T-helper 2 cell treated with Interferon-gamma antibody and Interleukin-4, amounts not matched to agents 100 ng/mL and 5 ng/mL, for 36 hours (primary cell): Measurements from ENCODE around the gene OR2AP1. TPM values are rescaled to one million over a fixed set of nuclear protein-coding genes. Genes with fewer than 3 reads are reported as not detected.
"Not testable (repeated sequence)": the region's sequence is repeated elsewhere in the genome, so short reads cannot be mapped to it uniquely, and the experiment has no call there.

ENCODE experiments used
- intact Hi-C: fragments of 100-400 bp; cut with micrococcal nuclease; formaldehyde crosslinking; loops from one replicate; pipeline ENCODE4 v1.15.1; 2023
- total RNA-seq: library from RNA; stranded (reverse); gene quantifications from 2 replicates; pipeline ENCODE4 v1.2.3, GENCODE V29; 2022

The OR2AP1 gene
- not detected in 2 replicates for total RNA-seq

DNA sequence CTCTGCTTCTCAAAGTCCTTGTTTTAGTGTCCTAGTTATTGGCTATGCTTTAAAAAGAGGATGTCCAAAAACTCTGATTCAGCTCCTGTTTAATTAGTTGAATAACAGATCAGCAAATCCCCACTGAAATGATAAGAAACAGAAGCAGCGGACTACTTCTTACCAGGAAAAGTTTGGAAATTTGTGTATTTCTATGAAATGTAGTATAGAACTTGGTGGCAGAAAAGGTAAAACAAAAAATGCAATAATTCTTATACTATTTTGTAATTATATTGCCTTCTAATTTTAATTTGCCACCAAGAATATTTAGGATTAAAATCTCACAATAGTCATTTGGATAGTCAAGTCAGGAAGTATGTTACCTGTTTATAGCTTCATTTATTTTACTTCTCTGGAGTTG lies at the start of gene OR2AP1:
OR2AP1 (plus strand) TSS at position 301 of the 400 bp plus-strand sequence. CDS start 1,947 bp downstream, outside the sequence.
- intact Hi-C loops = no loop called here

DNA sequence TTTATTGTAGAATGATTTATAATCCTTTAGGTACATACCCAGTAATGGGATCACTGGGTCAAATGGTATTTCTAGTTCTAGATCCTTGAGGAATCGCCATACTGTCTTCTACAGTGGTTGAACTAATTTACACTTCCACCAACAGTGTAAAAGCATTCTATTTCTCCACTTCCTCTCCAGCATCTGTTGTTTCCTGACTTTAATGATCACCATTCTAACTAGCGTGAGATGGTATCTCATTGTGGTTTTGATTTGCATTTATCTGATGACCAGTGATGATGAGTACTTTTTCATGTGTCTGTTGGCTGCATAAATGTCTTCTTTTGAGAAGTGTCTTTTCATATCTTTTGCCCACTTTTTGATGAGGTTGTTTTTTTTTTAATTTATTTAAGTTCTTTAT lies 24.0 kb upstream of the OR2AP1 start:
- intact Hi-C loops = not testable (repeated sequence)

DNA sequence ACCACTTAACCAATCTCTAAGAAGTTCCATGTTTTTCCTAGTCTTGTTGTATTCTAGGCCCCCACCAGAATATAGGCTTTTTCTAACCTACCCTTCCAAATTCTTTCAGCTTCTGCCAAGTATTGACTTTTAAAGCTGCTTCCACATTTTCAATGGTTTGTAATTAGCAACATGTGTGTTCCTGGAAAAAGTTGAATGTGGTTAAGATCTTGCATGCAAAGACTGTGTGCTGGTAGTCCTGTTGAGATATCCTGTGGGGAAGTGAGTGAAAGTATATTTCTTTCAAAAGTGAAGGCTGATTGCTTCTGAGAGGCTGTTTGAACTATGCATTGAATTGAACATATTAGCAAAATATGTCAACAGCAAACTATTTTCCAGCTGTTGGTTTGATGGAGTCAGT lies 23.5 kb upstream of the OR2AP1 start:
- intact Hi-C loops = no loop called here

DNA sequence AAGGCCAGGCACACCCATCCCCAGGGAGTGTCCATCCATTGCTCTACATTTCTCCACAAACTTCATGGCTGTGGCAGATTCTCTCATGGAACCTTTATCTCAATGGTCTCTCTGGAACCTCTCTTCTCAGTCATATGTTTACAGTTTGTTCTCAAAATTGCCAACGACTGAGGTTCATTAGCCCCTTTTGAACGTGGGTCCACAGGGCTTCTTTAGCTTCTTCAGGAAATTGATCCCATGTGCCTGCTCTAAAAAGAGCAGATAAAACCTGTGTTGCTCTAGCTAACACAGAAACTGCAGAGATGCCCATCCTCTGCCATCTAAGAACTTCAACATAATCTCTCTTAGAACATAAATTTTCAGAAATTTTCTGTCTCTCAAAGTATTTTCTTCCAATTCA lies 23.0 kb upstream of the OR2AP1 start, which contains the start of gene OR6C4:
OR6C4 (plus strand) TSS at position 301 of the 400 bp plus-strand sequence. CDS start 1,625 bp downstream, outside the sequence.
- intact Hi-C loops = no loop called here

DNA sequence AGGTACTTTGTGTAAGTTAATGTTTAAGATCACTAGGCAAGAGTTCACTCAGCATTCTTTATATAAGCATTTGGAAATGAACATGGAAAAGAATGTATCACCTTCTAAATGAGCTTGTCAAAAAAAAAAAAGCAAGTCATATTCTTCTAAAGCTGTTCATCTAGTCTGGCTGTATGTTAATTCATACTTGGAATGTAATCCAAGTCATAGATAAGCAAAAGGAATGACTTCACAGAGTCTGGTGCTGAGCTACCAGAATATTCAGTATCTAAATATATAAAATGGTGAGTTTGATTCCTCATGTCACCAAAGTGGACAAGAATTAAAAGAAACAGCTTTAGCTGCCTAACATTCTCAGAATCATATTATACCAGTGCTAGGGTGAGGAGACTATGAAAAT lies 18.0 kb upstream of the OR2AP1 start:
- intact Hi-C loops = no loop called here

DNA sequence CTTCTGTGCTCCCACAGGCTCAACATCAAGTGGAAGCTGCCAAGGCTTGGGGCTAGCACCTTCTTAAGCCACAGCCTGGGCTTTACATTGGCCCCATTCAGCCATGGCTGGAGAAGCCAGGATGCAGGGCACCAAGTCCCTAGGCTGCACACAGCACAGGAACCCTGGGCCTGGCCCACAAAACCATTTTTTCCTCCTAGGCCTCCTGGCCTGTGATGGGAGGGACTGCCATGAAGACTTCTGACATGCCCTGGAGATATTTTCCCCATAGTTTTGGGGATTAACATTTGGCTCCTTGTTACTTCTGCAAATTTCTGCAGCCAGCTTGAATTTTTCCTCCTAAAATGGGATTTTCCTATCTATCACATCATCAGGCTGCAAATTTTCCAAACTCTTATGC lies 2.2 kb upstream of the OR2AP1 start:
- intact Hi-C loops = not testable (repeated sequence)

DNA sequence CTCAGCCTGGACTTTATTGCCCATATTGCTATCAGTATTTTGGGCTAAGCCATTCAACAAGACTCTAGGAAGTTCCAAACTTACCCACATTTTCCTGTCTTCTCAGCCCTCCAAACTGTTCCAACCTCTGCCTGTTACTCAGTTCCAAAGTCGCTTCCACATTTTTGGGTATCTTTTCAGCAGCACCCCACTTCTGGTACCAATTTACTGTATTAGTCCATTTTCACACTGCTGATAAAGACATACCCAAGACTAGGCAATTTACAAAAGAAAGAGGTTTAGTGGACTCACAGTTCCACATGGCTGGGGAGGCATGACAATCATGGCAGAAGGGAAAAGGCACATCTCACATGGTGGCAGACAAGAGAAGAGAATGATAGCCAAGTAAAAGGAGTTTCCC lies 1.6 kb upstream of the OR2AP1 start:
- intact Hi-C loops = not testable (repeated sequence)

DNA sequence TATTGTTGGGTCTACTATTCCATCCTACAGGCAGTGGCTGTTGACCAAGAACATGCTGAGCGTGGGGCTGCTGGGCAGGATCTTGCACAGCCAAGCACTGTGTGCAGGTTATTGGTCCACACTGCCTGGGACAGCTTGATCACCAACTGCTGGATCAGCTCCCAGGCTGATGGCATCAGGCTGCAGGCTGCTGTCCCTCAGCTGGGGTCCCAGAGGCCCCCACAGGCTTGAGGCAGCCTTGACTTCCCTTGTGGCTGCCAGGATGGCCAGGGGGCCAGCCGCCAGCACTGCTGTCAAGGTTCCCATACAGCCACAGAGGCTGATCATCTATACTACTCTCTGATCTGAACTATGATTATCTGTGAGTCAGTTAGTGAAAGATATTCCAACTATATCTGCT lies 9.8 kb downstream of the OR2AP1 start:
- intact Hi-C loops = no loop called here

DNA sequence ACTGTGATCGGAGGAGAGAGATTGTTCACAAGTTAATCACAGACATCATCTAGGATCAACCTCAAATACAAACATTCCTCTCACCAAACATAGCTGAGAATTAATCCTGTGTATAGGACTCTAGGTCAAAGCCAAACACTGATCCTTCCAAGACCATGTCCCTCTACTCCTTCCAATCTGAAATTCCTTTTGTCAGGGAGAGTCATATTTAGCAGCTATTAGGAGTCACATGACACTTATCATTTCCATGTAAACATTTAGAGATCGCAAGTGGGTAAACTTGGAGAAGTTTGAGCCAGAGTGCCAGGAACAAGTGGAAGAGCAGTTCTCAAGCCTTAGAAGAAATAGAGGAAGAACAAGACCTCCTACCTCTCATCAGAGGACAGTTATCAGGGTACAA lies 13.5 kb downstream of the OR2AP1 start:
- intact Hi-C loops = no loop called here

DNA sequence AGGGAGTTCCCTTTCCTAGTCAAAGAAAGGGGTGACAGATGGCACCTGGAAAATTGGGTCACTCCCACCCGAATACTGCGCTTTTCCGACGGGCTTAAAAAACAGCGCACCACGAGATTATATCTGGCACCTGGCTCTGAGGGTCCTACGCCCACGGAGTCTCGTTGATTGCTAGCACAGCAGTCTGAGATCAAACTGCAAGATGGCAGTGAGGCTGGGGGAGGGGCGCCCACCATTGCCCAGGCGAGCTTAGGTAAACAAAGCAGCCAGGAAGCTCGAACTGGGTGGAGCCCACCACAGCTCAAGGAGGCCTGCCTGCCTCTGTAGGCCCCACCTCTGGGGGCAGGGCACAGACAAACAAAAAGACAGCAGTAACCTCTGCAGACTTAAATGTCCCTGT lies 17.9 kb downstream of the OR2AP1 start:
- intact Hi-C loops = not testable (repeated sequence)

DNA sequence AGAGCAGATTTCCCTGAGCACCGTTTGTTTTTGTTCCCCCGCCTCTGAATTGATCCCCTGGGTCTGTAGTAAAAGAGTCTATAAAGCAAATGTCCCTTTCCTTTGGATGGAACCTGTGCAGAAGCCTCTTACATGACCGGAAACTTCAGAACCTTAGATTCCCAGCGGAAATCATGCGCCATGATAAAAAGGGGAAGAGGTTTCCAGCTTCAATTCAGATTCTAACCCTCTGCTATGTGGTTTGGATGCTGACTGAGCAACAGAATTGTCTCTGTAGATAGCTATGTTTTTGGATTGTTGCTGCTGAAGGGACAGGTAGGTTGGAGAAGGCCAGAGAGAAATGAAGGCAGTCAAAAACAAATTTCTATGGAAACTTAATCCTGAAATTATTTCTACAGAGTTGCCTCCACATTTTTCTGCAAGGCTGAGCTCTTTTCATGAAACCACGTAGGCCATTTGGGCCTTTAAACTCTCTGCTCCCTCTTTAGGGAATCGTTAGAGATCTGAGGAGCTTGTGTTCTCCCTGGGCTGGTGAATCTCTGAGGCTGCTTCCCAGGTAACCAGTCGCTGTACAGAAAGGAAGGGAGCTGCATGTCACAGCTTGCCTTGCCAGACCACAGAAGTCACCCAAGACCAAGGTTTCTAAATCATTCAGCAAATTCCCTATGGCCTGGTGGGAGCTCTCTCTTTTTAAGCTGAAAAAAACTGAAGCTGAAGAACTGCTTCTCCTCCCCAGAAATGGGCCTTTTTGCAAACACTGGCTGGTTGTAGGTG lies 35.7 kb downstream of the OR2AP1 start:
- intact Hi-C loops = no loop called here

DNA sequence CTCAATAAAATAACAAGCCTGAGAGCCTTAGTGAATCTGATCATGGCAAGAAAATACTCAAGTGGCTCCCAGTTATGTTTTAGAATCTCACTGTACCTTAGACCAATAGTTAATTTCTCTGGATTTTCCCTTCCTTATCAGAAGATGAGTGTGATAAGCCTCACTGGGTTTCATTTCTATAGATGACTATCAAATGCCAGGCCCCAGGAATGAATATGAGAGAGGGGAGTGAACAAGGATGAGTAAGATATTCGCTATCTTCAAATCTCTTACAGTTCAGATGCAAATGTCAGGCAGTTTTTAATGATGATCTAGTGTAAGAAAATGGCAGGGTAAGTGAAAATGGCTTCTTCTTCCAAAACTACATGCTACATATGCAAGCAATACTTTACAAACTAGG lies 38.3 kb downstream of the OR2AP1 start:
- intact Hi-C loops = no loop called here

DNA sequence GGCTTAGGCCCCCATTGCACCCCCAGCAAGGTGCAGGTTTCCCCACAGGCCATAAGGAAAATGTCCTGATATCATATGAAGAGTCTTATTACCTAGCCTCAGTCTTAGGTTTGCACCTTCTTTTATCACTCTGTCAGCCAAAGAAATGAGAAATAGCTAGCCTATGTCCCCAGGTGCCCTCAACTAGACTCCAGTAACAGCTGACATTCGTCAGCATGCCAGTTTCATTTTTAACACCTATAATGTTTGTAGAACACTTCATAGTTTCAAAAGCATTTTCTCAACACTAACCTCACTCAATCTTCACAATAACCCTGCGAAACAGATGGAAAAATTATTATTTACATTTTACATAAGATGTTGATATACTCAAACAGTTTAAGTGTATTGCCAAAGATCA lies 40.4 kb downstream of the OR2AP1 start:
- intact Hi-C loops = no loop called here

DNA sequence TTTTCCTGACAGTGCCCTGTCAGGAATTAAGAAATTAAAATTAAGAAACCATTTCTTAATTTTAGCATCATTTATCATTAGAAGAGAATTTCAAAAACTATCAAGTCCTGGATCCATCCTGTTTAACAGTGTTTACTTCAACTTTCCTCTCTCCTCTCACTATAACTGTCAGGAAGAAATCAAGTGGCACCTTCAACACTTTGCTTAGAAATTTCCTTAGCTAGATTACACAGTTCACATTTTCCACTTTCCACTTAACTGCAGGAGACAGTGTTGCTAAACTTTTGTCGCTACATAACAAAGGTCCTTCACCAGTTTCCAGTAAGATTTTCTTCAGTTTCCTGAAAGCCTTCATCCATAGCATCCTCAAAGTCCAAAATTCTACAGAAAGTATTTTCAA lies 42.5 kb downstream of the OR2AP1 start:
- intact Hi-C loops = no loop called here

DNA sequence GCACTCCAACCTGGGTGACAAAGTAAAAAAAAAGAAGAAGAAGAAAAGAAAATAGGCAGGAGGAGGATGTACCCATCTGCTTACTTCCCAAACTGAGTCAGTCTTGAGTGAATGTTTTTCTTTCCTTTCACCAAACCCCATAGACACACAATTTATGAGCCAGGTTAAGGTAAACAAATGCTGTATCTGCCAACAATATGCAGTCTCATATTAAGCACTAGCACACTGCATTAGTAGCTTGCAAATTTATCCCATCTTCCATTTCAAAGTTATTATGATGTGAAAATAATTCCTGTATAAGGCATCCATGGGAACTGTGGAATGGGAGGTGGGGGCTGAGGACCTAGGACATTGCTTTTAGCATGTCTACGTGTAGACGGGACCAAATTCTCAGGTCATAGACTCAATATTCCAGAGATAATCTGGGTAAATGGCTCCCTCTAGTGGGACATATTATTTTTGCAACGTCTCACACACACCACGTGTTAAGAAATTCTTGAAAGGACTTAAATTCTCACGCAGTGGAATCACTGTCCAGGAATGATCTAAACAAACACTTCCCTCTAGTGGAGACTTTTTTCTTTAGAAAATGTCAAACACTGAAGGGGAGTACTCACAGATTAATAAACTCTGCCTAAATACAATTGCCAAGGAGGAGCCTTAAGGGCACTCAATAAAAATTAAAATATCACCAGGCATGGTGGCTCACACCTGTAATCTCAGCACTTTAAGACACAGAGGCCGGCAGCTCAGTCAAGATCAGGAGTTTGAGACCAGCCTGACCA lies 47.3 kb downstream of the OR2AP1 start:
- intact Hi-C loops = loop anchor here (1.0 kb wide), 2 partner anchors 37 to 430 kb away; no protein-coding TSS in a partner anchor

DNA sequence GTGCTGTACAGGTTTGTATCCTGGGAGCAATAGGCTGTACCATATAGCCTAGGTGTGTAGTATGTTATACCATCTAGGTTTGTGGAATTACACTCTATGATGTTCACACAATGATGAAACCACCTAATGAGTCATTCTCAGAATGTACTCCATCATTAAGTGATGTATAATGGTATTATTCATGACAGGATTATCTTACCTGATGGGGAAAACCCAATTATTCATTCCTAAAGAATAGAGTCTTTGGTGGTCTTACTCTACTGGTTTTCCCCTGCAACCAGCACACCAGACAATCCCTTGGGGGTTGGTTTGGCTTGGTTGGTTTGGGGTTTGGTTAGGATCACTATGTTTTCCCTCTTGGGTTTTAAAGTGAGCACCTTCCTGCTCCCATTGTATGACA lies 51.8 kb downstream of the OR2AP1 start:
- intact Hi-C loops = no loop called here

Other genes starting within 250 kb of the OR2AP1 start
- gene OR6C3, start 241.7 kb upstream of the OR2AP1 start, total RNA-seq = not detected in 2 replicates
- gene OR6C75, start 209.5 kb upstream of the OR2AP1 start, total RNA-seq = not detected in 2 replicates
- gene OR6C65, start 171.9 kb upstream of the OR2AP1 start, total RNA-seq = not detected in 2 replicates
- not detected in 2 replicates for gene OR6C76, start 146.2 kb upstream of the OR2AP1 start, total RNA-seq
- not detected in 2 replicates for gene OR6C2, start 128.4 kb upstream of the OR2AP1 start, total RNA-seq
- 0.45 TPM in 1 of 2 replicates, not detected in the other for gene OR6C70, start 102.3 kb upstream of the OR2AP1 start, total RNA-seq
- gene OR6C68, start 80.1 kb upstream of the OR2AP1 start, total RNA-seq = not detected in 2 replicates
- gene OR6C4, start 22.9 kb upstream of the OR2AP1 start, total RNA-seq = not detected in 2 replicates
- gene OR10P1, start 64.4 kb downstream of the OR2AP1 start, total RNA-seq = not detected in 2 replicates
- gene ITGA7, start 135.4 kb downstream of the OR2AP1 start, total RNA-seq = 1.2 and 1.5 TPM in 2 replicates
- gene BLOC1S1, start 143.6 kb downstream of the OR2AP1 start, total RNA-seq = 118 and 123 TPM in 2 replicates
- 10.4 and 14.1 TPM in 2 replicates for gene RDH5, start 147.9 kb downstream of the OR2AP1 start, total RNA-seq
- 184 and 188 TPM in 2 replicates for gene CD63, start 156.5 kb downstream of the OR2AP1 start, total RNA-seq
- gene GDF11, start 170.7 kb downstream of the OR2AP1 start, total RNA-seq = 18.2 and 21.1 TPM in 2 replicates
- gene SARNP, start 245.3 kb downstream of the OR2AP1 start, total RNA-seq = 76.1 and 84.4 TPM in 2 replicates
- 68.2 and 71.0 TPM in 2 replicates for gene ORMDL2, start 245.6 kb downstream of the OR2AP1 start, total RNA-seq